ENCODE measurements around the gene TMEM213. TPM values are rescaled to one million over a fixed set of nuclear protein-coding genes. Genes with fewer than 3 reads are reported as not detected.

The TMEM213 gene
- total and polyA plus RNA-seq, 2 of the 8 experiments (the other 6 are each of a cell fraction or from before 2014, with no cell fraction given), result 0.21 to 0.67 TPM

DNA sequence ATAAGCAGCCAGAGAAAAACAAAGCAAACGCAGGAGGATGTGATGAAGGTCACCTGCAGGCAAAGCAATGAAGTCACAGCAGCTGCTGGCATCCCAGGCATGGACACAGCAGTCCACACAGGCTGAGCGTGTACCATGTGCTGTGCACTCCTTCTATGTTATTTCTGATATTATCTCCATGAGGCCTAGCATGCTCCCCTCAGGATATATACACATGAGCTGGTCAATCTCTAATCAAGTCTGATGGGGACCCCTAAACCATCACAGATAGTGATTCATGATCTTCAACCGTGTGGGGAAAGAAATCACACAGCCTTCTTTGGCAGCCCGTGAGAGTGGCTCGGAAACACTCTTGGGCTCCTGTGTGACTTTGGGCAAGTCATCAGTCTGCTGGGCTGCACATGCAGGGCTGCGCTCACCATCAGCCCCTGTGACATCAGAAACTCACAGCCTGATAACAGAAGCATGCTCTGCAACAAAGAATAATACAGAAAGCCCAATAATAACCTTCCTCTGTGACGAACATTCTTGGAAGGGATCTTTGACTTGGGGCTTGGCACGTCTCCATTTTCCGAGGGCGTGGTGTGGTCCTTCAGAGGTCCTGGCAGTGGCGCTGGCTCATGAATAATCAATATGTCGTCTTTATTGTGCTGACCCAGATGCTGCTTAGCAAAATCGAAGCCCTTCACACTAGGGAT lies 83.2 kb downstream of the TMEM213 start:
- no peak for DNase-seq (ENCODE audit: low read depth in 1 of 2, low spot score in 2 of 2)
- no peak overlapping the region for H4K91ac ChIP-seq (replicated peaks; ENCODE audit: insufficient read length, low read length)
- no peaks in the 10 kb centered on the region for H3K23me2 ChIP-seq (ENCODE audit: low read depth, low read length)
- no peak overlapping the region for H2BK15ac ChIP-seq (ENCODE audit: low read length)
- no peak overlapping the region for H3K14ac ChIP-seq (ENCODE audit: insufficient read length)
- H3K4ac ChIP-seq (replicated peaks; ENCODE audit: insufficient read length, low read depth, low read length), result no peak overlapping the region
- no peak overlapping the region for H3K27ac ChIP-seq (ENCODE audit: low read depth, low read length)
- no peak overlapping the region for H2BK120ac ChIP-seq (replicated peaks; ENCODE audit: low read depth, low read length)
- ChIA-PET CTCF (ENCODE audit: partially characterized antibody) (interaction anchor here (1.6 kb wide), 1 partner anchor 10 kb away, joined by 3 read pairs; no protein-coding TSS in a partner anchor), POLR2A (ENCODE audit: partially characterized antibody) (no interaction called here)
- H2BK20ac ChIP-seq (ENCODE audit: low read length), result no peak overlapping the region
- no peak overlapping the region for H2AFZ ChIP-seq (ENCODE audit: low read length)
- H3K9ac ChIP-seq (replicated peaks in 1 of 4; ENCODE audit: extremely low read depth in 1 of 4, low read depth in 3 of 4, low read length in 3 of 4), result no peak overlapping the region
- H3K4me2 ChIP-seq (ENCODE audit: insufficient read depth in 1 of 2, low read depth in 2 of 2, low read length in 2 of 2), result no peak overlapping the region
- H2BK12ac ChIP-seq (ENCODE audit: low read depth, low read length), result no peak overlapping the region
- H4K5ac ChIP-seq (ENCODE audit: insufficient read length, low read depth, low read length), result no peak overlapping the region
- no peaks in the 10 kb centered on the region for H3K27me3 ChIP-seq (replicated peaks in 1 of 4; ENCODE audit: control insufficient read depth in 3 of 4, extremely low read depth in 1 of 4, insufficient read depth in 3 of 4, low read length in 3 of 4)
- WGBS, 2 experiments (ENCODE audit: extremely low coverage in 1 of 2, insufficient coverage in 1 of 2, insufficient read length in 1 of 2, insufficient replicate concordance in 2 of 2, low coverage in 1 of 2, low lambda C conversion rate in 2 of 2, missing lambda C conversion rate in 1 of 2), result 90% methylated on average over 13 of the region's 13 CpGs; no CpG with 5 or more reads in 1 of the 2 experiments
- no peaks in the 10 kb centered on the region for H4K20me1 ChIP-seq (replicated peaks in 1 of 2; ENCODE audit: control insufficient read depth in 1 of 2, insufficient read depth in 2 of 2, low read length in 2 of 2)
- no peak overlapping the region for H2BK5ac ChIP-seq (ENCODE audit: low read depth, low read length)
- H3K18ac ChIP-seq (ENCODE audit: extremely low read depth, low read length), result no peak overlapping the region
- no peak overlapping the region for H3K23ac ChIP-seq (ENCODE audit: insufficient read length)
- H3K4me3 ChIP-seq (ENCODE audit: extremely low read depth in 1 of 4, insufficient read depth in 2 of 4, low read depth in 3 of 4, low read length in 4 of 4), result no peak overlapping the region
- H3K9me3 ChIP-seq (ENCODE audit: insufficient read depth in 2 of 2, low read depth in 1 of 2, low read length in 1 of 2), result no peaks in the 10 kb centered on the region
- H3K79me1 ChIP-seq (ENCODE audit: low read depth, low read length), result no peaks in the 10 kb centered on the region; the same call in 1 of the 2 replicates
- H4K8ac ChIP-seq (ENCODE audit: extremely low read depth, insufficient read depth, low read length), result no peak overlapping the region
- no peak for FAIRE-seq
- H2AK5ac ChIP-seq (ENCODE audit: low read depth, low read length), result no peak overlapping the region
- H3K56ac ChIP-seq (replicated peaks; ENCODE audit: insufficient read length, low read depth, low read length), result no peak overlapping the region
- H3K36me3 ChIP-seq (ENCODE audit: control insufficient read depth in 2 of 4, insufficient read depth in 4 of 4, low read length in 3 of 4), result peaks cover 0 to 6% (median 3%) of the 10 kb centered on the region in 4 experiments; a peak in 3 of 8 replicates
- no peak for TF ChIP-seq SAP30 (IDR thresholded peaks at IDR 0.05; ENCODE audit: insufficient read depth, insufficient replicate concordance, low read length)
- no peak for TF ChIP-seq MAFK (IDR thresholded peaks at IDR 0.05; ENCODE audit: low read depth, low read length)
- H3K4me1 ChIP-seq (replicated peaks in 1 of 4; ENCODE audit: control insufficient read depth in 3 of 4, insufficient read depth in 4 of 4, low read length in 3 of 4), result no peaks in the 10 kb centered on the region
- no peaks in the 10 kb centered on the region for H3K79me2 ChIP-seq (ENCODE audit: control insufficient read depth in 1 of 2, insufficient read depth in 2 of 2, low read length in 2 of 2)

All from H1 (cell line).